Left hindlimb (tissue), 1 donor: ENCODE measurements around the gene PYGM.

Experiments used
- DNase-seq: peaks from one replicate; pipeline ENCODE4 v3.0.0-alpha.2; 2018

The PYGM gene

GRCh38 chr11:64766881-64767280, 7.1 kb upstream of the PYGM start:
- no peak for DNase-seq

DNA sequence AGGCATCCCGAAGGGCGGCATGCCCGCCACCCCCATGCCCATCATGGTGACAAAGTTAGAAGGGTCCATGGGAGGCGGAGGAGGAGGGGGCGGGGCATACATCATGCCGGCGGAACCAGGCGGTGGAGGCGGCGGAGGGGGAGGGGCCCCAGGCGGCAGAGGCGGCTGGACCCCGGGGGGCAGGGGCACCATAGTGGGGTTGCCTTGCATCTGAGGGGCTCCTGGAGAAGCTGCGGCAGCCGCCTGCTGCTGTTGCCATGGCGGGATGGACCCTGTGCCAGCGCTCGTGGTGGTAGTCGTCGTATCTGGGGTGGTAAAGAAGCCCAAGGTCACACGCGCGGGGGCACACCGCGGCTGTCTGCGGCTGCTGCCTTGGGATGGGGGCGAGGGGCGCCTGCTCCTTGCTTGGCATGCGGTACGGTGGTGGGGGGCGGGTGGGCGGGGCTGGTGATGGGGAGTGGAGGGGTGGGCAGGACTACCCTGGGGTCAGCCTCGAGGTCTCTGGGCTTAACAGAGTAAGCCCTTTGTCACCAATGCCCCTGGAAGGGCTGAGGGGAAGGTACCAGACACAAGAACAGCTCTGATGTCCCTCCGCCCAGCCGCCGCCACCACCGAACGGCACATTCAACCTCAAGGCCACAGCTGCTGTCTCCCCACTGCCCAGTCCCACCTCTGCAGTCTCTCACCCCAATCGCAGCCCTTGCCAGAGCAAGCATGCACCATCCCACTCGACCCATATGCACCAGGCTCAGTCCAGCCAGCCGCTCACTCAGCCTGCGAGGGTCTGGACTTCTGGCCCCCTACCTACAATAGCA, 6.3 kb upstream of the PYGM start:
- DNase-seq = no peak

DNA sequence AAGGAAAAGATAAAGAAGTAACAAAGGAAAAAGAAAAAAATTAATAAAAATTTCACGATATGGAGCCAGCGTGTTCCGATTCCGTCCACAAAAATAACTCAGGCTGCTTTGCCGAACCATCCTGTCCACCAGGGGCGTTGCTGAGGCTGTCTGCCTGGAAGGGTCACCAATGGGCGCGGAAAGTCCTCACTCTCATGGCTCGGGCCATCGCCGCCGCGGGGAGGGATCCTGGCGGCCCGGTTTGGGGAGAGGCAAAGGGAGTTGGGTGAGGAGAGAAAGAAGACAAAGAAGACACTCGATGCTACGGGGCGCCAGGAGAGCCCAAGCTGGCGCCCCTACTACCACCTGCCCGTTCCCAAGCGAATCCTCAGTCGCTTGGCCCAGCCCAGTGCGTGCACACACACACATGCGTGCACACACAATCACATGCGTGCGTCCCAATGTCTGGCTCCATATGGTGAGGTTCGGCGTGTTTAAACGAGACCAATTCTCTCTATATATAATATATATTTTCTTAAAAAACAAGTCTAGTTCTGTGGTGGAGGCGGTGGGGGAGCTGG, 5.6 kb upstream of the PYGM start:
- no peak for DNase-seq

GRCh38 chr11:64764753-64765152, 5.0 kb upstream of the PYGM start:
- DNase-seq = no peak

DNA sequence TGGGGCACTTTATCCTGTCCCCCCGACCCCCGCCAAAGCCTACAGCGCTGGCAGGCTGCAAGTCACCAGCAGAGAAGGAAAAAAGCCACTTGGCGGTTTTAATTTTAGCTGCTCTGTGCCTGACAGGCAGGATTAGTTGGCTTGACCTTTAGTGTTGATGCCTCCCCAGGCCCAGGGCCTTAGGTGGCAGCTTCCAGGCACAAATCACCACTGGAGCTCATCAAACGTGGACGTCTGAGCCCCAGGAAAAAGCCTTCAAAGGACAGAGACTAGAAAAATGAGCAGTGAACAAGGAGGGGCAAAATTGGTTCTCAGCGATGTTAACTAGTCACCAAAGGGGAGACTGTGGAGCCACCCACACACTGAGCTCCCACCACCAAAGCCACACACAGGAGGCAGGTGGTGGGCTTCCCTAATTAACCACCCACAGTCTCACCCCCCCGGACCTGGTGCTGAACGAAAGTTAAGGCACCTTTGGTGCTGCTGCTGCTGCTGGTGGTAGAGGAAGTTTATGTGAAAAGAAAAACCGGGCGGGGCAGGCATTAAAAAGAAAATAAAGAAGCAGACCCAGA, 4.4 kb upstream of the PYGM start:
- DNase-seq = no peak

DNA sequence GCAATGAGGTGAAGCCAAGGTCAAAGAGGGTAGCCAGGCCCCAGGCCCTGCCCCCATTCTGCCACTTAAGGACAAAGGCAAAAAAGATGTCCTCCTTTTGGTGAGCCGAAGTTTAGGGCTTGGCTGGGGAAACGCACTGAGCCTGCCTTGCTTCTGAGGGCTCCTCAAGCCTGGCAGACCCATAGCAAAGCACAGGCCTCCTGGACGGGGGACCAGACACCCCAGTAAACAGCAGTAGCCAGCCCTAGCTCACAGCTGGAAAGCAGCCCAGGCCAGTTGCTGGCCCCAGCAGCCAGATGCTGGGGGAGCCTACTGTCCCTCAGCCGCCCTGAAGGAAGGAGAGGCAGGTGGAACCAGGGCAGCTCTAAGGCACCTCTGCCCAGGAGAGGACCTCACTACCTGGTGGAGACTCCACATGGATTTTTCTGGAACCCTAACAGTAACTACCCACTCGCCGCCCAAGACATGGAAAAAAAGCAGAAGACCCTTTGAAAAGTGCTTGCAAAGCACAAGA, 3.8 kb upstream of the PYGM start:
- DNase-seq = no peak

DNA sequence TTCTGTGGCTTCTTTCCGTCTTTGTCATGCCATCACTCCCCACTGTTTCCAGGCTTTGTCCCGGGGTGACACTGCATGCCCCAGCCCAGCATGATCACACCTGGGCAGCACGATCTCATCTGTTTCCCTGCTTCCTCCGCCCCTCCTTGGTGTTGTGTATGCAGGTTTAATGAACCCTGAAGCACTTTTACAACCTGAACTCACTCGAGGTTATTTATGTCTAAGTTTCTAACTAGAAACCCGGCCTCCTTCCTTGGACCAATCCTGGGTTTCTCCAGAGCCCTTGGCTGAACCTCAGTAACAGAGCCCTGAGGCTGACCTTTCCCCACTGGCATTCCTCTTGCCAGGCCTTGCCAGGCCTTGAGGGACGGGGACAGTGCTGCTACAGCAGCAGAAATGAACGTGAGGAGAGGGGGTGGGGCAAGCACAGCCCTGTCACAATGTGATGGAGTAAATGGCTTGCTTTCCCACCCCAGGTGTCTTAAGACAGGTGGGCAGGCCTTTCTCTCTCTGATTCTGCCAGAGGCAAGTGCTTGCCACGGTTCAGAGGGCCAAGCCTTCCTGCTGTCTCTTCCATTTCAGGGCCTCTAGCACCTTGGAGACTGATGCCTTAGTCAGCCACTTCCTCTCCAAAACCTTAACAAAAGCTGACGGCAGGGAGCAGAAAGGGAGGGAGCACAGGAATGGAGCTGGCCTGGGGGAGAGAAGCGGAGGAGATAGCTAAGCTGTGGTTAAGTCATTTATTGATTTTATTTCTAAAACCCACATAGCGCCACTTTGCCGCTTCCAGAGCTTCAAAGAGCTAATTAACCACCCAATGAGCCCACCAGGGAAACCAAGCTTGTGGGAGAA, 3.1 kb upstream of the PYGM start:
- no peak for DNase-seq

GRCh38 chr11:64762277-64762673, 2.5 kb upstream of the PYGM start:
- no peak for DNase-seq

GRCh38 chr11:64760759-64761420, 1.1 kb upstream of the PYGM start:
- DNase-seq = no peak

GRCh38 chr11:64759131-64759721, 548 bp downstream of the PYGM start:
- DNase-seq = no peak

GRCh38 chr11:64758330-64759079, 1.3 kb downstream of the PYGM start:
- DNase-seq = no peak

DNA sequence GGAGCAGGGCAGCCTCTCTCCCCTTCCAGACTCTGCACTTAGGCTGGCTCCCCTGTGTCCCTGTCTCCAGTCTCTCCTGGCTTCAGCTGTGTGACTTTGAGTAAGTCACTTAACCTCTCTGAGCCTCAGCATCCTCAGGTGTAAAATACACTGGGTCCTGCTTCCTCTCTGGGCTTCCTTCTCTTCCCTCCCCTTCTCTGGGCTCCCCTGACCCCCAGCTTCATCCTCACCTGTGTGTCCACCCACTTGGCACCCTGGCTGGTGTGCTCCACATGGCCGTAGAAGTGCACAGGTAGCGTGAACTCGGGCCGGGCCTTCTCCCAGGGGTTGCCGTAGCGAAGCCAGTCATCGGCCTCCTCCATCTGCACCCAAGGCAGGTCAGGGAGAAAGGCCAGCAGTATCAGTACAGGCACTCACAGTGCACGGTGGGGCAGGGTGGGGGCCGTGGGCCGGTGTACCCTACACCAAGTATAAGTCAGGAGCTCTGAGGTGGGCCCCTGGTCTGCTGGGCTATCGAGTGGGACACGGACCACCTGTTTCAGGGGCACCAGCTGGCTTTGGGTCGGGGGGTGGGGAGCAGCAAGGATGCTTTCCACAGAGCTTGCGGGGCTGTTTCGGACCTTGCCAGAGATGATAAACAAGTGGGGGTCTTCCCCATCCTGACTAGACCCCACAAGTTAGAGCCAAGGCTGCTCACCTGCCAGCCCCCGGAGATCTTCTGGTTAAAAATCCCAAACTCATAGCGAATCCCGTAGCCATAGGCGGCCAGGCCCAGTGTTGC, 2.0 kb downstream of the PYGM start:
- no peak for DNase-seq

DNA sequence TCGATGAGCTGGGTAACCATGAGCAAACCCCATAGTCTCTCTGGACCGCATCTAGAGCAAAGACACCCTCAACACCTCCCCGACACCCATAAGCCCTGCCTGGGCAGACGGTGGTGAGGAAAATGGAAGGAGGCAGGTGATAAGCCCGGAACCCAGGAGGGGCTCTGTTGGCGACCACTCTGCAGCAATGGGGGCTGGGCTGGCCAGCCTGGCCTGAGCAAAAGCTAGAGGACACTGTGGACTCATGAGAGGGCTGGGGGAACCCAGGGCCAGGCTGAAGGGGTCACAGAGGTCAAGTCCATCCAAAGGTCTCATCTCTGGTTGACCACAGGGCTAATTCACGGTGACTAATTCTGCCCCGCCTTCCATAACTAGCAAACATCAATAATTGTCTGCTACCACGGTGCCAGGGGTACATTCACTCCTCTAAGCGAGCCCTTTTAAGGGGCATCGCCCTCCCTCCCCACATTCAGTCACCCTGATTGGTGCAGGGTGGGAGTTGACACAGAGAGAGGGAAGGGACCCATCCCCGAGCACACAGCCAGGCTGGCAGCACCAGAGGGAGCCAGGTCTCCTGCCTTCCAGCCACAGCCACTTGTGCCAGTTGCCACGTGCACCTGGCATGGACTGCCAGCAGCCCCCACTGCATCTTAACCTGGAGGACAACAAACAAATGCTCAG, 4.0 kb downstream of the PYGM start:
- DNase-seq = no peak

DNA sequence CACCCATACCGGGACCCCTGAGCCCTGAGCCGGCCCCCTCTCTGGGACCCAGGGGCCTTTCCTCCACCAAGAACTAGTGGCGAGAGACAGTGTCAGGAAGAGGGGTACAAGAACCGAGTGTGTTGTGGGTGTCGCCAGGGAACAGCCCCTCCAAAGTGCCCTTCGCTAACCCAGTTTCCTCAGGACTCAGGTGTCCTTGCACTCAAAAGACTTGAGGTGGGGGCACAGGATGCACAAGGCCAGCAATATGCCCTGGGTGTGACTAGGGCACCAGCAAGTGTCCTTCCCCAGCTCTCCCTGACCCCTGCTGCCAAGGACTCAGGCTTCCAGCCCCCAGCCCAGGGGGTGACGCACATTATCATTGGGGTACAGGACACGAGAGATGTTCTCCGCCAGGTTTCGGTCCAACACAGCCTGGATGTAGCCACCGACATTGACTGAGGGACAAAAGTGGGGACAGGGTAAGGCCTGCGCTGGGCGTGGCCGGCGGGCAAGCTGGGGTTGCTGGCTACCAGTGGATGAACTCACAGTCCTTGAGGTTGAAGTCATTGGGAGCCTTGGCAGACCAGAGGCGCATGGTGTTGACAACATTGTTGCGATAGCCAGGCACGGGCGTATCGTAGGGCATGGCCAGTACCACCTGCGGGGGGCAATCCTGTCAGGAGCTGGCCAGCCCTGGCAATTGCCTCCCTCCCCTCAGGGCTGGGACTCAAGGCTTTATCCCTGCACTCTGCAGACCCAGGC, 4.7 kb downstream of the PYGM start:
- no peak for DNase-seq

DNA sequence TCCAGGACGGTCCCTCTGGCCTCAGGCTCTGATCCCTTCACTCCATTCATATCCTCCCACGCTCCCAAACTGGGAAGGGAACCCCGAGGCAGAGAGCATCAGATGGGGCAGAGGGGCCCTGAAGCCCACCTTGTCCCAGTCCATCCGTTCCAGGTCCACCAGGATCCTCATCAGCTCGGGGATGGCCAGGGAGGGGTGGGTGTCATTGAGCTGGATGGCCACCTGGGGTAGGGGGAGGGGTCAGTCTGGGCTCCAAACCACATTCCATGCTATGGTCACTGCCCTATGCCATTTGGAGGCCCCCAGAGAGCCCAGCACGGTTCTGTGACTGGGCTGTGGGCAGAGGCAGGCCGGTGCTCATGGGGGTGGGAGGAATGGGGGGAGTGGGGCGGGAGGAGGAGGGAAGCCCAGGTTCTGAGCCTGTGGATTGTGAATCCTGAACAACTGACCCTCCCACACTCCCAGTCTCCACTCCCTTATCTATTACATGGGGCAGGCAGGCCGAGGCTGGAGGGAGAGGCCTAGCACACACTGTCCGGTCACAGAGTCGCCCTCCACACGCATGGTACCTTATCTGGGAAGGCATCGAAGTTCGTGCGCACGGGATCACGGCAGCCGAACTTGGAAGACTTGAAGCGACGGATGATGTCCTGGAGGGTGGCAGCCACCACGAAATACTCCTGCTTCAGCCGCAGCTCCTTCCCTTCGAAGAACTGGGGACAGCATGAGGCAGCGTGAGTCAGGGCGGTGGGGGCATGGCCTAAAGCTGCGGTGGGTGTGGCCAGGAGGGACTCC, 5.5 kb downstream of the PYGM start:
- no peak for DNase-seq

DNA sequence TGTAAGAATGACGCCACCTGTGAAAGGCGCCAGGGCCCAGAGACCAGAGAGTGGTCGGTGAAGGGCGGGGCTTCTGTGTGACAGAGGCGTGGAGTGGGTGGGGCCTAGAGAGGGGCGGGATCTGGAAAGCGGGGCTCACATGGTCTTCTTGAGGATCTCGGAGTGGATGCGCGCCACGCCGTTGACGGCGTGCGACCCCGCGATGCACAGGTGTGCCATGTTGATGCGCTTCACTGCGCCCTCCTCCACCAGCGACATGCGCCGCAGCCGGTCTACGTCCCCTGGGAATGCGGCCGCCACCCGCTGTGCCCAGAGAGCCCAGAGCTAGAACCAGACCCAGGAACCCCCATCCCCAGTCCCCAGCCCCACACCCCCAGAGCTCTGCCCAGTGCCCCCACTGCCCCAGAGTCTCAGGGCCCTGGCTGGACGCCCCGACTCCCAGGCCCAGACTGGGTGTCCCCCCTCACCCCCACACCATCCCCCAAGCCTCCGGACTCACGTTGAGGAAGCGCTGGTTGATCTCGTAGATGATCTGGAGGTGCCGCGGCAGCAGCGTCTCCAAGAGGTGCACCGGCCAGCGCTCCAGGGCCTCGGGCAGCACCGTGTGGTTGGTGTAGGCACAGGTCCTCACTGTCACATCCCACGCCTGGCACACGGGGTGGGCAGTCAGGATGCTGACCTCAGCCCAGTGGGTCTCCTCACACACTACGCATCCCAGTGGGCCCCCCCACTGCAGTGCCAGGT, 6.2 kb downstream of the PYGM start:
- DNase-seq = no peak

DNA sequence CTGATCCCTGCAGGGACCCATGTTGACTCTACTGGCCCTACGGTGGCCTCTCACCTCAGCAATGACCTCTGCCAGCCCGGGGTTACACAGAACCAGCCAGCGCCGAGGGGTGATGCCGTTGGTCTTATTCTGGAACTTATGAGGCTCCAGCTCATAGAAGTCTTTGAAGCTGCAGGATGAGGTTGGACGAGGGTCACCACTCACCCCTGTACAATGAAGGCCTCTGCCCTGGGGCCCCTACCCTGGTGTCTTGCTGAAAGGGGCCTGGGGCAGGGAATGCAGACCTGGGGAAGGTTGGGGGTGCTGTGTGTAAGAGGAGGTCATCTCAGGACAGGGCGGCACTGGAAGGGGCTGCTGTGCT, 6.8 kb downstream of the PYGM start:
- DNase-seq = no peak
